ENCODE measurements around the gene PID1.

DNA sequence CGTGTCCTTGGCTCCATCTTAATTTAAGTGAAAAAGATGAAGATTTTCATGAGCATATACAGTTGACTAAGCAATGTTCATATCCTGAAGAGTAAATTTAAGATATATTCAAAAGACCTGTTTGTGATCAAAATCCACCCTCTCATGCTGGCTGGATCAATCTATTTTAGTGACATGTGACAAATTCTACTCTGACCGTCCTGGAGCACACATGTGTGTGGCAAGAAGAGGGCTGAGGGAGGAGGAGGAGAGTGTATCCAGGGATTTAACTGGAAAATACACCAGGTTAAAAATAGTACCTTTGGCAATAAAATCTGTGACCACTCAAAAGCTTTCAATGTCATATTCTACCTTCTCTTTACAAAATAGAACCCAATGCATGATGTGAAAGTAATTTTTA, 228.7 kb downstream of the PID1 start:
- TF ChIP-seq, protein P1, sequence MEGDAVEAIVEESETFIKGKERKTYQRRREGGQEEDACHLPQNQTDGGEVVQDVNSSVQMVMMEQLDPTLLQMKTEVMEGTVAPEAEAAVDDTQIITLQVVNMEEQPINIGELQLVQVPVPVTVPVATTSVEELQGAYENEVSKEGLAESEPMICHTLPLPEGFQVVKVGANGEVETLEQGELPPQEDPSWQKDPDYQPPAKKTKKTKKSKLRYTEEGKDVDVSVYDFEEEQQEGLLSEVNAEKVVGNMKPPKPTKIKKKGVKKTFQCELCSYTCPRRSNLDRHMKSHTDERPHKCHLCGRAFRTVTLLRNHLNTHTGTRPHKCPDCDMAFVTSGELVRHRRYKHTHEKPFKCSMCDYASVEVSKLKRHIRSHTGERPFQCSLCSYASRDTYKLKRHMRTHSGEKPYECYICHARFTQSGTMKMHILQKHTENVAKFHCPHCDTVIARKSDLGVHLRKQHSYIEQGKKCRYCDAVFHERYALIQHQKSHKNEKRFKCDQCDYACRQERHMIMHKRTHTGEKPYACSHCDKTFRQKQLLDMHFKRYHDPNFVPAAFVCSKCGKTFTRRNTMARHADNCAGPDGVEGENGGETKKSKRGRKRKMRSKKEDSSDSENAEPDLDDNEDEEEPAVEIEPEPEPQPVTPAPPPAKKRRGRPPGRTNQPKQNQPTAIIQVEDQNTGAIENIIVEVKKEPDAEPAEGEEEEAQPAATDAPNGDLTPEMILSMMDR (conservative IDR thresholded peaks at IDR 0.05; ENCODE audit: low read length): no peak
- TF ChIP-seq EZH2phosphoT487 (IDR thresholded peaks at IDR 0.05; ENCODE audit: borderline replicate concordance, low read depth, low read length): no peak

All from OCI-LY7 (cell line).